Measurements from ENCODE around the gene UBALD1. TPM values are rescaled to one million over a fixed set of nuclear protein-coding genes. Genes with fewer than 3 reads are reported as not detected.

UBALD1 gene
- total and polyA plus RNA-seq, 2 donors (not counting 1 experiment from before 2014, with no cell fraction given): 2.2 to 3.6 TPM

DNA sequence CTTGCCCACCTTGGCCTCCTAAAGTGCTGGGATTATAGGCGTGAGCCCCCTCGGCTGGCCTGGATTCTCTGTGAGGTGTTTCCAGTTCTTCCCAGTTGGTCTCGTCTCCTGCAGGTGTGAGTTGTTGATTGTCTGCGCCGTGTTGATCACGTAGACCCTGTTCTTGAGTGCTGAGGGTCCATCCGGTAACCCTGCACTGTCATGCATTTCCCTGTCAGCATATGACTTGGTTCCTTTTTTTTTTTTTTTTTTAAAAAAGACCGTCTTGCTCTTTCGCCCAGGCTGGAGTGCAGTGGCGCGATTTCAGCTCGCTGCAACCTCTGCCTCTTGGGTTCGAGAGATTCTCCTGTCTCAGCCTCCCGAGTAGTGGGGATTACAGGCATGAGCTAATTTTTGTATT lies 27.2 kb upstream of the UBALD1 start:
- H3K9me3 ChIP-seq (ENCODE audit: control insufficient read depth, insufficient read depth, low read depth, low read length): no peaks in the 10 kb centered on the region
- H3K4me3 ChIP-seq (replicated peaks in 1 of 4; ENCODE audit: control extremely low read depth in 1 of 4, insufficient read depth in 1 of 4, low read depth in 3 of 4, low read length in 4 of 4): no peak overlapping the region
- no peak for DNase-seq (ENCODE audit: low read depth in 2 of 2)
- H3K27me3 ChIP-seq (ENCODE audit: control insufficient read depth, insufficient read depth, low read length): no peaks in the 10 kb centered on the region
- H3K27ac ChIP-seq (ENCODE audit: insufficient read depth, low read length): no peak overlapping the region
- H3K36me3 ChIP-seq (ENCODE audit: control insufficient read depth, insufficient read depth, low read length): no peaks in the 10 kb centered on the region
- H3K9ac ChIP-seq (ENCODE audit: insufficient read depth, low read length): no peak overlapping the region
- no peak for TF ChIP-seq EZH2 (IDR thresholded peaks at IDR 0.05; ENCODE audit: low read length, missing control alignments)
- TF ChIP-seq, protein P1, sequence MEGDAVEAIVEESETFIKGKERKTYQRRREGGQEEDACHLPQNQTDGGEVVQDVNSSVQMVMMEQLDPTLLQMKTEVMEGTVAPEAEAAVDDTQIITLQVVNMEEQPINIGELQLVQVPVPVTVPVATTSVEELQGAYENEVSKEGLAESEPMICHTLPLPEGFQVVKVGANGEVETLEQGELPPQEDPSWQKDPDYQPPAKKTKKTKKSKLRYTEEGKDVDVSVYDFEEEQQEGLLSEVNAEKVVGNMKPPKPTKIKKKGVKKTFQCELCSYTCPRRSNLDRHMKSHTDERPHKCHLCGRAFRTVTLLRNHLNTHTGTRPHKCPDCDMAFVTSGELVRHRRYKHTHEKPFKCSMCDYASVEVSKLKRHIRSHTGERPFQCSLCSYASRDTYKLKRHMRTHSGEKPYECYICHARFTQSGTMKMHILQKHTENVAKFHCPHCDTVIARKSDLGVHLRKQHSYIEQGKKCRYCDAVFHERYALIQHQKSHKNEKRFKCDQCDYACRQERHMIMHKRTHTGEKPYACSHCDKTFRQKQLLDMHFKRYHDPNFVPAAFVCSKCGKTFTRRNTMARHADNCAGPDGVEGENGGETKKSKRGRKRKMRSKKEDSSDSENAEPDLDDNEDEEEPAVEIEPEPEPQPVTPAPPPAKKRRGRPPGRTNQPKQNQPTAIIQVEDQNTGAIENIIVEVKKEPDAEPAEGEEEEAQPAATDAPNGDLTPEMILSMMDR (conservative IDR thresholded peaks at IDR 0.05 in 1 of 2, IDR thresholded peaks at IDR 0.05 in 1 of 2; ENCODE audit: low read depth in 1 of 2, low read length in 2 of 2): no peak
- H3K4me1 ChIP-seq (ENCODE audit: control insufficient read depth, extremely low read depth, insufficient read depth, low read length): peaks cover 4% of the 10 kb centered on the region
- H3K79me2 ChIP-seq (ENCODE audit: control insufficient read depth, insufficient read depth, low read length): peaks cover 40% of the 10 kb centered on the region
- no peak overlapping the region for H2AFZ ChIP-seq (ENCODE audit: low read length)
- H4K20me1 ChIP-seq (ENCODE audit: control insufficient read depth, extremely low read depth, insufficient read depth, low read length): no peaks in the 10 kb centered on the region
- H3K4me2 ChIP-seq (ENCODE audit: extremely low read depth, insufficient read depth, low read length): no peak overlapping the region

DNA sequence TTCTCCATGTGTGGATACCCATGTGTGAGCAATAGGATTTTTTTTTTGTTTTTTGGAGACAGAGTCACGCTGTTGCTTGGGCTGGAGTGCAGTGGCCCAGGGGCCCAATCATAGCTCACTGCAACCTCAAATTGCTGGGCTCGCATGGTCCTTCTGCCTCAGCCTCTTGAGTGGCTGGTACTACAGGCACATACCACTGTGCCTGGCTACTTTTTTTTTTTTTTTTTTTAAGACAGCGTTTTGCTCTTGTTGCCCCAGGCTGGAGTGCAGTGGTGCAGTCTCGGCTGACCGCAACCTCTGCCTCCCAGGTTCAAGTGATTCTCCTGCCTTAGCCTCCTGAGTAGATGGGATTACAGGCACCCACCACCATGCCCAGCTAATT lies 26.6 kb upstream of the UBALD1 start:
- DNase-seq (ENCODE audit: low read depth in 2 of 2): no peak
- Histone ChIP-seq H4K20me1 (ENCODE audit: control insufficient read depth, extremely low read depth, insufficient read depth, low read length) (no peaks in the 10 kb centered on the region), H3K27ac (ENCODE audit: insufficient read depth, low read length) (no peak overlapping the region), H3K4me2 (ENCODE audit: extremely low read depth, insufficient read depth, low read length) (no peak overlapping the region), H3K4me3 (replicated peaks in 1 of 4; ENCODE audit: control extremely low read depth in 1 of 4, insufficient read depth in 1 of 4, low read depth in 3 of 4, low read length in 4 of 4) (no peak overlapping the region), H3K36me3 (ENCODE audit: control insufficient read depth, insufficient read depth, low read length) (no peaks in the 10 kb centered on the region), H2AFZ (ENCODE audit: low read length) (no peak overlapping the region), H3K4me1 (ENCODE audit: control insufficient read depth, extremely low read depth, insufficient read depth, low read length) (peaks cover 4% of the 10 kb centered on the region), H3K27me3 (ENCODE audit: control insufficient read depth, insufficient read depth, low read length) (no peaks in the 10 kb centered on the region), H3K9me3 (ENCODE audit: control insufficient read depth, insufficient read depth, low read depth, low read length) (no peaks in the 10 kb centered on the region), H3K79me2 (ENCODE audit: control insufficient read depth, insufficient read depth, low read length) (peaks cover 40% of the 10 kb centered on the region), H3K9ac (ENCODE audit: insufficient read depth, low read length) (no peak overlapping the region)
- TF ChIP-seq, protein P1 (conservative IDR thresholded peaks at IDR 0.05 in 1 of 2, IDR thresholded peaks at IDR 0.05 in 1 of 2; ENCODE audit: low read depth in 1 of 2, low read length in 2 of 2): no peak
- TF ChIP-seq EZH2 (IDR thresholded peaks at IDR 0.05; ENCODE audit: low read length, missing control alignments): no peak

DNA sequence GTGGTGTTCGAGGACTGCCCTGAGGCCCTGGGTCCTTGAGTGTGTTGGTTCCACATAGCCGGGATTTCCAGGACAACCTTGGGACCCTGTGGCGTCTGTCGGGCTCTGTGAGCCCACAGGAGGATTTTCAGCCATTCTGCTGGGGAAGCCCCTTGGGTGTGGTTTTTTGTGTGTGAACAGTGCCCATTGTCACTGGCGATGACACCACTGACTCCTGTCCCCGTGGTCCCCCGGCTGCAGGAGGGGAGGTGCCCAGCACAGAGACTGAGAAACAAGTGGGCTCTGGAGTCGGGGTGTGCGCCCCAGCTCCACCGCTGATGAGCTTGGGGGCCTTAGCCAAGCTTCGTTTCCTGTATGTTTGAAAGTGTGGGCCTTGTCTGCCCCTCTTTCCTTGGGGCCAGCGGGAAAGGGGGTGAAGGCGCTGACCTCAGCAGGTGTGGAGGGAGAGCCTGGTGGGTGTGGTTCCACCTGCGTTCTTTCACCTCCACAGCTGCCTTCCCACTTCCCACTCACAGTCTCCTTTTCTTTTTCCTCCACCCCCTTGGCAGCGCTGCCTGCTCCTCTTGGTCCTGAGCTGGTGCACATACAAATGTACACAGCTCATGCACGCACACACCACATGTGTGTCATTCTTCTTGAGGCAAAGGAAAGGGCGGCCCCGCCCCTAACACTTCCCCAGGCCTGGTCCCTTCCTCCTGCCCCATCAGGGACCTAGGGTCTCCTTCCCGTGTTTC lies 26.1 kb upstream of the UBALD1 start:
- Histone ChIP-seq H3K79me2 (ENCODE audit: control insufficient read depth, insufficient read depth, low read length) (peaks cover 44% of the 10 kb centered on the region), H3K27me3 (ENCODE audit: control insufficient read depth, insufficient read depth, low read length) (no peaks in the 10 kb centered on the region), H3K4me3 (replicated peaks in 1 of 4; ENCODE audit: control extremely low read depth in 1 of 4, insufficient read depth in 1 of 4, low read depth in 3 of 4, low read length in 4 of 4) (no peak overlapping the region), H3K36me3 (ENCODE audit: control insufficient read depth, insufficient read depth, low read length) (no peaks in the 10 kb centered on the region), H3K4me1 (ENCODE audit: control insufficient read depth, extremely low read depth, insufficient read depth, low read length) (peaks cover 4% of the 10 kb centered on the region), H3K9me3 (ENCODE audit: control insufficient read depth, insufficient read depth, low read depth, low read length) (no peaks in the 10 kb centered on the region), H3K27ac (ENCODE audit: insufficient read depth, low read length) (no peak overlapping the region), H4K20me1 (ENCODE audit: control insufficient read depth, extremely low read depth, insufficient read depth, low read length) (no peaks in the 10 kb centered on the region), H3K9ac (ENCODE audit: insufficient read depth, low read length) (no peak overlapping the region), H2AFZ (ENCODE audit: low read length) (no peak overlapping the region), H3K4me2 (ENCODE audit: extremely low read depth, insufficient read depth, low read length) (no peak overlapping the region)
- no peak for DNase-seq (ENCODE audit: low read depth in 2 of 2)
- TF ChIP-seq EZH2 (IDR thresholded peaks at IDR 0.05; ENCODE audit: low read length, missing control alignments): no peak
- TF ChIP-seq, protein P1 (conservative IDR thresholded peaks at IDR 0.05 in 1 of 2, IDR thresholded peaks at IDR 0.05 in 1 of 2; ENCODE audit: low read depth in 1 of 2, low read length in 2 of 2): no peak

Measured in fibroblast of lung (primary cell).